ENCODE measurements around the gene RAB5A.

GRCh38 chr3:19901918-19902317 is 45.0 kb upstream of the RAB5A start:
- TF ChIP-seq SUZ12 (IDR thresholded peaks at IDR 0.05; ENCODE audit: extremely low read depth, insufficient read depth, insufficient read length) (no peak), YY1 (IDR thresholded peaks at IDR 0.05; ENCODE audit: insufficient read depth, insufficient read length) (no peak), ZNF274 (IDR thresholded peaks at IDR 0.05; ENCODE audit: low read depth, low read length) (no peak)

Data from NT2/D1 (cell line).